Lung microvascular endothelial cell (primary cell): ENCODE measurements around the gene SLC25A10. TPM values are rescaled to one million over a fixed set of nuclear protein-coding genes. Genes with fewer than 3 reads are reported as not detected.

Experiments
- DNase-seq, 2 donors: peaks; one replicate each; pipeline versions ENCODE4 v3.0.0 to v3.0.0-alpha.2; 2010; ENCODE audit warnings: low read depth in 2 of 2
- total RNA-seq: library from RNA; depleted of rRNA; stranded (reverse); fragments of >200 nt; gene quantifications from 2 replicates; pipeline ENCODE4 v1.2.1, GENCODE V29; 2014

SLC25A10 gene
- total RNA-seq, 1 donor from 2014 or later = 6.7 TPM

- no peak for DNase-seq
Measured at GRCh38 chr17:81686614-81687013, 25.5 kb upstream of the SLC25A10 start.

- DNase-seq = no peak
Measured at GRCh38 chr17:81687770-81688541, 24.1 kb upstream of the SLC25A10 start.

- no peak for DNase-seq
Measured at GRCh38 chr17:81688616-81689015, 23.5 kb upstream of the SLC25A10 start.

GRCh38 chr17:81690066-81690465 lies 22.0 kb upstream of the SLC25A10 start:
- DNase-seq = no peak

GRCh38 chr17:81690549-81690948 lies 21.5 kb upstream of the SLC25A10 start:
- no peak for DNase-seq

- DNase-seq = no peak
Measured at GRCh38 chr17:81691196-81691595, 20.9 kb upstream of the SLC25A10 start.

GRCh38 chr17:81691608-81692007 lies 20.5 kb upstream of the SLC25A10 start:
- DNase-seq = no peak

GRCh38 chr17:81693509-81694210 lies 18.4 kb upstream of the SLC25A10 start:
- DNase-seq = no peak

- no peak for DNase-seq
Measured at GRCh38 chr17:81694810-81695209, 17.3 kb upstream of the SLC25A10 start.

- DNase-seq = no peak
Measured at GRCh38 chr17:81695211-81695610, 16.9 kb upstream of the SLC25A10 start.

- no peak for DNase-seq
Measured at GRCh38 chr17:81695801-81696200, 16.3 kb upstream of the SLC25A10 start.

GRCh38 chr17:81696218-81696941 lies 15.7 kb upstream of the SLC25A10 start:
- DNase-seq = no peak

GRCh38 chr17:81697261-81698044 lies 14.6 kb upstream of the SLC25A10 start:
- no peak for DNase-seq

- no peak for DNase-seq
Measured at GRCh38 chr17:81700353-81701287, 11.5 kb upstream of the SLC25A10 start.

- no peak for DNase-seq
Measured at GRCh38 chr17:81701288-81702071, 10.6 kb upstream of the SLC25A10 start.

- peak; percentile 95 for DNase-seq
Measured at GRCh38 chr17:81702934-81703746, 8.9 kb upstream of the SLC25A10 start, which contains the start of gene MRPL12. Gene MRPL12 (plus strand): TSS chr17:81703367. CDS start chr17:81703502, 135 bp downstream.

GRCh38 chr17:81703747-81704654 lies 8.1 kb upstream of the SLC25A10 start:
- DNase-seq = no peak
